HepG2 (cell line): ENCODE data around the gene NLRC5. TPM values are rescaled to one million over a fixed set of nuclear protein-coding genes. Genes with fewer than 3 reads are reported as not detected.

ENCODE experiments used
- GTF3A ChIP-seq: sonication (generic); formaldehyde crosslinking; conservative IDR thresholded peaks from 2 replicates; pipeline ENCODE4 v1.4.0; 2020; ENCODE audit warnings: mild to moderate bottlenecking, missing genetic modification reagents
- KDM3A ChIP-seq: IDR thresholded peaks from 2 replicates; pipeline ENCODE4 v1.6.1; 2018; ENCODE audit warnings: low read depth, missing compliant biosample characterization
- KDM5B ChIP-seq: sonication (generic); formaldehyde crosslinking; IDR thresholded peaks from 2 replicates; pipeline ENCODE4 v1.4.0; 2020; ENCODE audit warnings: missing genetic modification reagents, mild to moderate bottlenecking, borderline replicate concordance
- NCOA1 ChIP-seq: sonication (generic); formaldehyde crosslinking; IDR thresholded peaks from 2 replicates; pipeline ENCODE4 v1.9.0; 2021; ENCODE audit warnings: missing genetic modification reagents
- SAP130 ChIP-seq: IDR thresholded peaks from 2 replicates; pipeline ENCODE4 v1.6.1; 2016; ENCODE audit warnings: low read depth
- SRSF1 ChIP-seq: fragments of 200-400 bp; formaldehyde crosslinking; optimal IDR thresholded peaks from 2 replicates; pipeline ENCODE3; 2017; ENCODE audit warnings: mild to moderate bottlenecking, low read depth, low read length, moderate library complexity
- ZNF234 ChIP-seq: sonication (generic); formaldehyde crosslinking; conservative IDR thresholded peaks from 2 replicates; pipeline ENCODE4 v1.5.1; 2020; ENCODE audit warnings: mild to moderate bottlenecking, missing genetic modification reagents
- ZNF3 ChIP-seq: IDR thresholded peaks from 2 replicates; pipeline ENCODE4 v1.7.0; 2017; ENCODE audit warnings: inconsistent platforms
- ZNF432 ChIP-seq: sonication (generic); formaldehyde crosslinking; IDR thresholded peaks from 2 replicates; pipeline ENCODE4 v1.5.0; 2020; ENCODE audit warnings: missing genetic modification reagents, mild to moderate bottlenecking, borderline replicate concordance
- polyA plus RNA-seq, 8 experiments: library from polyadenylated mRNA; depleted of rRNA in 3 of 8; stranded (reverse) in 7 of 8; unstranded in 1 of 8; fragments of >200 nt; fragmentation: Illumina TruSeq in 4 of 8; extraction: Trizol in 4 of 8; gene quantifications; 2 replicates each; pipeline versions ENCODE4 v1.2.1 to v1.2.3, GENCODE V29; 2011 to 2016; ENCODE audit warnings: low read depth in 4 of 8, missing spikeins in 1 of 8, mixed read lengths in 1 of 8; ENCODE audit not compliant: insufficient read depth in 1 of 8
- total RNA-seq, 5 experiments: library from RNA; depleted of rRNA; stranded (reverse); fragments of >200 nt; fragmentation: Illumina TruSeq; extraction: Trizol; gene quantifications; 2 replicates each; pipeline ENCODE4 v1.2.3, GENCODE V29; 2016; ENCODE audit warnings: low read depth in 1 of 5
- TF ChIP-seq, protein P1 (sequence below): sonication (generic); formaldehyde crosslinking; IDR thresholded peaks from 2 replicates; pipeline ENCODE4 v1.9.0; 2021; ENCODE audit warnings: missing genetic modification reagents, borderline replicate concordance
- TF ChIP-seq, protein P2 (sequence below): sonication (generic); formaldehyde crosslinking; IDR thresholded peaks from 2 replicates; pipeline ENCODE4 v1.4.0; 2020; ENCODE audit warnings: mild to moderate bottlenecking, missing genetic modification reagents
- TF ChIP-seq, protein P3 (sequence below): IDR thresholded peaks from 2 replicates; pipeline ENCODE4 v1.6.1; 2016; ENCODE audit warnings: low read depth, control low read depth
- TF ChIP-seq, protein P4 (sequence below): sonication (generic); formaldehyde crosslinking; IDR thresholded peaks from 2 replicates; pipeline ENCODE4 v1.4.0; 2020; ENCODE audit warnings: missing genetic modification reagents; ENCODE audit errors: not compliant biosample characterization
- TF ChIP-seq, protein P5 (sequence below): sonication (generic); formaldehyde crosslinking; IDR thresholded peaks from 2 replicates; pipeline ENCODE4 v1.8.1; 2023; ENCODE audit warnings: missing genetic modification reagents, inconsistent platforms, borderline replicate concordance
- TF ChIP-seq, protein P6 (sequence below): IDR thresholded peaks from 2 replicates; pipeline ENCODE4 v1.6.1; 2016; ENCODE audit warnings: missing compliant biosample characterization, missing genetic modification reagents, borderline replicate concordance
- TF ChIP-seq, protein P7 (sequence below): sonication (generic); formaldehyde crosslinking; IDR thresholded peaks from 2 replicates; pipeline ENCODE4 v1.5.0; 2020; ENCODE audit warnings: mild to moderate bottlenecking, missing genetic modification reagents

The NLRC5 gene
- total and polyA plus RNA-seq, 2 of the 13 experiments (the other 11 are each of a cell fraction or from before 2014, with no cell fraction given), result 6.3 to 12.7 TPM

DNA sequence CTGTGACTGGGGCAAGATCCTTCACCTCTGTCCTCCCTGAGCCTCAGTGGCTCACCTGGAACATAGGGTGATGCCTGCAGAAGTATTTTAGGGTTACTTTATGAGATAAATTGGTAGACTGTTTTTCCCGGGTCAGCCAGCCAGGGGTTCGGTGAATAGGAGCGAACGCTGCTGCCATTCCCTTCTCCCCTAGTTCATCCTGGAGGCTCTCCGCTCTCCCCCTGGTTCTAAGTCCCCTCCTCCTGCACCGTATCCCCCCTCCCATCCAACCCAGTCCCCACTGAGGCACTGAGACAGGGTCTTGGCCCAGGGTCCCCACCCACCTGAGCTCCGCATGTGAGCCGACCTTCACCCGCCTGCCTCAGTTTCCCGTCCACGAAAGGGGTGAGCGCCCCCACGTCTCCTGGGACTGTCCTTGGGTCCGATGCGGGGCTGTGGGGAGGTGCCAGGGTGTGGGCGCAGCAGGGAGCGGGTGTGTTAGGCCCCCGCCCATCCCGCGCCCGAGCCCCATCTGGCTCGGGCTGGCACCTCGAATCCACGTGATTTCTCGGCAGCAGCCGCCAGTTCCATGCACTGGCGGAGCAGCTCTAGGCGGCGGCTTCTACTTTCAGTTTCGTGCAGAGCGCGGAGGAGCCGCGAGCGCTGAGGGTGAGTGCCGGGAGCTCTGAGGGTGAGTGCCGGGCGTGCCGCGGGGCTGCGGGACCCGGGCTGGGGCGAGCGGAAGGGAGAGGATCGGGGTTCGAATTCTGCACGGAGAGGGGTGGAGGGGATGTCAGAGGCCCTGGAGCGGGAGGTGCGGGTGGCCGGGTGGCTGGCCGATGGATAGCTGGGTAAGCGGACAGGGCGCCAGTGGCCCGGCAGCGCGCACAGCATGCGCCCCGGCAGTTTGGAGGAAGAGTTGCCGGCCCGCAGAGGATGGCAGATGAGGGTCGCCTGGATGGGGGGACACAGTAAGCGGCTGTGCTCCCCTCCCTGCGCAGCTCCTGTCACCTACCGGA lies at the start of gene NLRC5 (continued):
- TF ChIP-seq, protein P1, sequence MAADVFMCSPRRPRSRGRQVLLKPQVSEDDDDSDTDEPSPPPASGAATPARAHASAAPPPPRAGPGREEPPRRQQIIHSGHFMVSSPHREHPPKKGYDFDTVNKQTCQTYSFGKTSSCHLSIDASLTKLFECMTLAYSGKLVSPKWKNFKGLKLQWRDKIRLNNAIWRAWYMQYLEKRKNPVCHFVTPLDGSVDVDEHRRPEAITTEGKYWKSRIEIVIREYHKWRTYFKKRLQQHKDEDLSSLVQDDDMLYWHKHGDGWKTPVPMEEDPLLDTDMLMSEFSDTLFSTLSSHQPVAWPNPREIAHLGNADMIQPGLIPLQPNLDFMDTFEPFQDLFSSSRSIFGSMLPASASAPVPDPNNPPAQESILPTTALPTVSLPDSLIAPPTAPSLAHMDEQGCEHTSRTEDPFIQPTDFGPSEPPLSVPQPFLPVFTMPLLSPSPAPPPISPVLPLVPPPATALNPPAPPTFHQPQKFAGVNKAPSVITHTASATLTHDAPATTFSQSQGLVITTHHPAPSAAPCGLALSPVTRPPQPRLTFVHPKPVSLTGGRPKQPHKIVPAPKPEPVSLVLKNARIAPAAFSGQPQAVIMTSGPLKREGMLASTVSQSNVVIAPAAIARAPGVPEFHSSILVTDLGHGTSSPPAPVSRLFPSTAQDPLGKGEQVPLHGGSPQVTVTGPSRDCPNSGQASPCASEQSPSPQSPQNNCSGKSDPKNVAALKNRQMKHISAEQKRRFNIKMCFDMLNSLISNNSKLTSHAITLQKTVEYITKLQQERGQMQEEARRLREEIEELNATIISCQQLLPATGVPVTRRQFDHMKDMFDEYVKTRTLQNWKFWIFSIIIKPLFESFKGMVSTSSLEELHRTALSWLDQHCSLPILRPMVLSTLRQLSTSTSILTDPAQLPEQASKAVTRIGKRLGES (CRISPR knock-in tag), result 0 out of 2 replicates have a peak, but pooled peaks have one; percentile 14
- TF ChIP-seq ZNF3, result no peak
- TF ChIP-seq GTF3A (CRISPR knock-in tag), result no peak
- TF ChIP-seq, protein P2, sequence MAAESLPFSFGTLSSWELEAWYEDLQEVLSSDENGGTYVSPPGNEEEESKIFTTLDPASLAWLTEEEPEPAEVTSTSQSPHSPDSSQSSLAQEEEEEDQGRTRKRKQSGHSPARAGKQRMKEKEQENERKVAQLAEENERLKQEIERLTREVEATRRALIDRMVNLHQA, result no peak
- TF ChIP-seq, protein P3, sequence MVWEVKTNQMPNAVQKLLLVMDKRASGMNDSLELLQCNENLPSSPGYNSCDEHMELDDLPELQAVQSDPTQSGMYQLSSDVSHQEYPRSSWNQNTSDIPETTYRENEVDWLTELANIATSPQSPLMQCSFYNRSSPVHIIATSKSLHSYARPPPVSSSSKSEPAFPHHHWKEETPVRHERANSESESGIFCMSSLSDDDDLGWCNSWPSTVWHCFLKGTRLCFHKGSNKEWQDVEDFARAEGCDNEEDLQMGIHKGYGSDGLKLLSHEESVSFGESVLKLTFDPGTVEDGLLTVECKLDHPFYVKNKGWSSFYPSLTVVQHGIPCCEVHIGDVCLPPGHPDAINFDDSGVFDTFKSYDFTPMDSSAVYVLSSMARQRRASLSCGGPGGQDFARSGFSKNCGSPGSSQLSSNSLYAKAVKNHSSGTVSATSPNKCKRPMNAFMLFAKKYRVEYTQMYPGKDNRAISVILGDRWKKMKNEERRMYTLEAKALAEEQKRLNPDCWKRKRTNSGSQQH (CRISPR knock-in tag), result no peak
- peak; percentile 94 for TF ChIP-seq KDM3A (CRISPR knock-in tag)
- TF ChIP-seq, protein P4, sequence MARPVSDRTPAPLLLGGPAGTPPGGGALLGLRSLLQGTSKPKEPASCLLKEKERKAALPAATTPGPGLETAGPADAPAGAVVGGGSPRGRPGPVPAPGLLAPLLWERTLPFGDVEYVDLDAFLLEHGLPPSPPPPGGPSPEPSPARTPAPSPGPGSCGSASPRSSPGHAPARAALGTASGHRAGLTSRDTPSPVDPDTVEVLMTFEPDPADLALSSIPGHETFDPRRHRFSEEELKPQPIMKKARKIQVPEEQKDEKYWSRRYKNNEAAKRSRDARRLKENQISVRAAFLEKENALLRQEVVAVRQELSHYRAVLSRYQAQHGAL (CRISPR knock-in tag), result no peak
- TF ChIP-seq SRSF1, result peak; percentile 70
- TF ChIP-seq KDM5B (CRISPR knock-in tag), result peak; percentile 84
- TF ChIP-seq, protein P5, sequence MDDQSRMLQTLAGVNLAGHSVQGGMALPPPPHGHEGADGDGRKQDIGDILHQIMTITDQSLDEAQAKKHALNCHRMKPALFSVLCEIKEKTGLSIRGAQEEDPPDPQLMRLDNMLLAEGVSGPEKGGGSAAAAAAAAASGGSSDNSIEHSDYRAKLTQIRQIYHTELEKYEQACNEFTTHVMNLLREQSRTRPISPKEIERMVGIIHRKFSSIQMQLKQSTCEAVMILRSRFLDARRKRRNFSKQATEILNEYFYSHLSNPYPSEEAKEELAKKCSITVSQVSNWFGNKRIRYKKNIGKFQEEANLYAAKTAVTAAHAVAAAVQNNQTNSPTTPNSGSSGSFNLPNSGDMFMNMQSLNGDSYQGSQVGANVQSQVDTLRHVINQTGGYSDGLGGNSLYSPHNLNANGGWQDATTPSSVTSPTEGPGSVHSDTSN (CRISPR knock-in tag), result peak; percentile 51
- TF ChIP-seq, protein P6, sequence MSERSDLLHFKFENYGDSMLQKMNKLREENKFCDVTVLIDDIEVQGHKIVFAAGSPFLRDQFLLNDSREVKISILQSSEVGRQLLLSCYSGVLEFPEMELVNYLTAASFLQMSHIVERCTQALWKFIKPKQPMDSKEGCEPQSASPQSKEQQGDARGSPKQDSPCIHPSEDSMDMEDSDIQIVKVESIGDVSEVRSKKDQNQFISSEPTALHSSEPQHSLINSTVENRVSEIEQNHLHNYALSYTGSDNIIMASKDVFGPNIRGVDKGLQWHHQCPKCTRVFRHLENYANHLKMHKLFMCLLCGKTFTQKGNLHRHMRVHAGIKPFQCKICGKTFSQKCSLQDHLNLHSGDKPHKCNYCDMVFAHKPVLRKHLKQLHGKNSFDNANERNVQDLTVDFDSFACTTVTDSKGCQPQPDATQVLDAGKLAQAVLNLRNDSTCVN (CRISPR knock-in tag), result no peak
- TF ChIP-seq NCOA1 (CRISPR knock-in tag), result no peak
- TF ChIP-seq ZNF234 (CRISPR knock-in tag), result no peak
- TF ChIP-seq SAP130 (CRISPR knock-in tag), result peak; percentile 79
- peak; percentile 79; the same call in 1 of the 2 replicates for TF ChIP-seq ZNF432 (CRISPR knock-in tag)
- TF ChIP-seq, protein P7, sequence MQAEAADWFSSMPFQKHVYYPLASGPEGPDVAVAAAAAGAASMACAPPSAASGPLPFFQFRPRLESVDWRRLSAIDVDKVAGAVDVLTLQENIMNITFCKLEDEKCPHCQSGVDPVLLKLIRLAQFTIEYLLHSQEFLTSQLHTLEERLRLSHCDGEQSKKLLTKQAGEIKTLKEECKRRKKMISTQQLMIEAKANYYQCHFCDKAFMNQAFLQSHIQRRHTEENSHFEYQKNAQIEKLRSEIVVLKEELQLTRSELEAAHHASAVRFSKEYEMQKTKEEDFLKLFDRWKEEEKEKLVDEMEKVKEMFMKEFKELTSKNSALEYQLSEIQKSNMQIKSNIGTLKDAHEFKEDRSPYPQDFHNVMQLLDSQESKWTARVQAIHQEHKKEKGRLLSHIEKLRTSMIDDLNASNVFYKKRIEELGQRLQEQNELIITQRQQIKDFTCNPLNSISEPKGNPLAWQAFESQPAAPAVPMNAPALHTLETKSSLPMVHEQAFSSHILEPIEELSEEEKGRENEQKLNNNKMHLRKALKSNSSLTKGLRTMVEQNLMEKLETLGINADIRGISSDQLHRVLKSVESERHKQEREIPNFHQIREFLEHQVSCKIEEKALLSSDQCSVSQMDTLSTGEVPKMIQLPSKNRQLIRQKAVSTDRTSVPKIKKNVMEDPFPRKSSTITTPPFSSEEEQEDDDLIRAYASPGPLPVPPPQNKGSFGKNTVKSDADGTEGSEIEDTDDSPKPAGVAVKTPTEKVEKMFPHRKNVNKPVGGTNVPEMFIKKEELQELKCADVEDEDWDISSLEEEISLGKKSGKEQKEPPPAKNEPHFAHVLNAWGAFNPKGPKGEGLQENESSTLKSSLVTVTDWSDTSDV (CRISPR knock-in tag), result peak; percentile 82; the same call in 1 of the 2 replicates
